ENCODE results near the gene FCGR2B.
"Not testable (repeated sequence)": the region's sequence is repeated elsewhere in the genome, so short reads cannot be mapped to it uniquely, and the experiment has no call there.

Gene FCGR2B

DNA sequence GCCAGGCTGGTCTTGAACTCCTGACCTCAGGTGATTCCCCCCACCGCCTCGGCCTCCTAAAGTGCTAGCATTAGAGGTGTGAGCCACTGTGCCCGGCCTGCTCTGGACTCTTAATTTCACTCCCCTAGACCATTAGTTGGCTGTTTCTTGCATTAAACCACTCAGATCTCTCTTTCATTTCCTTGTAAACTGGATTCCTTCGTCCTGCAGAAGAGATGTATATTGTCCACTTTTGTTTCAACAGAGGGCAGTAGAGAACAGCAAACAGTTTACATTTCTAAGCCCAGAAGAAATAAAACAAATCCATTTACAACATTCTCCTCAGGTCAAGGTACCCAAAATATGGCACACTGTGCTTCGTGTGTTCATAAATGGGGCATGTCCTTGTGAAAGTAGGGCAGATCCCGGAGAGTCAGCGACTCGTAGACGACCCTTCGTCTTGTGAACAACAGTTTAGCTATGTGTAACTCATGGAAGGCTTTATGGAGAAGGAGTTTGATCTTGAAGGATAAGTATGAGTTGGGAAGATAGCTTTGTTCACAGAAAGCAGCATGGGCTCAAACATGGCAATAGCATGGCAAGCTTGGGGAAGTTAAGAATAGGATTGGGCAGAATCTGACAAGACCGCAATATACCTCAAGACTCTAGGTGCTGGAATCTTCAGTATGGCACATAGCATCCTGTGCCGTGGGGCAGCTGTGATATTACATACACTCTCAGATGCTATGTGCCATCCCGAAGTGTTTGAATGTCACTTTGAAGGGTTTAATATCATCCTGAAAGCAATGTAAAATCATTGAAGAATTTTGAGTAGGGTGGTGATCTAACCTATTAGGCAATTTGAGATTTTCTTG is 15.2 kb upstream of the FCGR2B start:
- not testable (repeated sequence) for DNase-seq (ENCODE audit: low read depth)

DNA sequence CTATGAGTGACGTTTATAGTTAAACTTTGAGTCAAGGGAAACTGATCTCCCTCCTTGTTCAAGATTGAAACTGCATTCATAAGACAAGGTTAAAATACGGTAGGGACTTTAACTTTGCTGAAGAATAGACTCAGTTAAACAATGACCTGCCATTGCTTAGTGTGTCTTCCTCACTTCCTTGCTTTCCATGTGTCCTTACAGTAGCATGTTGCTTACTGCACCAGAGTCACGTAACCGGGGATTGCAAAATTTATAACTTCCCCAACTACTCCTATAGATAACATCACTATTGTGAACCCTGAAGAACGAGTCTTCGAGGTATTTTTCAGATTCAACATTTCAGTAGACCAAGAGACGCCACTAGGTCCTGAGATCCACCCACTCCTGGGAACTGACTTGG is 9.4 kb upstream of the FCGR2B start:
- not testable (repeated sequence) for DNase-seq (ENCODE audit: low read depth)

DNA sequence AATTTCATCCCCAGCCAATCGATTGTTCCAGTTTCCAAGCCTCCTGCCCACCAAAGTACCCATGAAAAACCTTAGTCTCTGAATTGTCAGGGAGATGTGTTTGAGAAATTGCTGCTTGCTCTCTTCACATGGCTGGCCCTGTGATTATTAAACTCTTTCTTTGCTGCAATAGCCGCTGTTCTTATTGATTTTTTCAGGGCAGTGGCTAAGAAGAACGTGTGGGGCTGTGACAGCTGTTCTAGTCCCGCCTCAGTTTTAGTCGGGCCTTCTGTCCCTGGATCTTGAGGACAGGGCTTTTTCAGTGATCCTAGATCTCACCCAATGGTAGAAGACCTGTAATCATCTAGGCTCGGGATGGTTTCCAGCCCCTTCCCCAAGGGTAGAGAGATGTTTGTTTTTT is 9.0 kb upstream of the FCGR2B start:
- DNase-seq (ENCODE audit: low read depth): not testable (repeated sequence)

DNA sequence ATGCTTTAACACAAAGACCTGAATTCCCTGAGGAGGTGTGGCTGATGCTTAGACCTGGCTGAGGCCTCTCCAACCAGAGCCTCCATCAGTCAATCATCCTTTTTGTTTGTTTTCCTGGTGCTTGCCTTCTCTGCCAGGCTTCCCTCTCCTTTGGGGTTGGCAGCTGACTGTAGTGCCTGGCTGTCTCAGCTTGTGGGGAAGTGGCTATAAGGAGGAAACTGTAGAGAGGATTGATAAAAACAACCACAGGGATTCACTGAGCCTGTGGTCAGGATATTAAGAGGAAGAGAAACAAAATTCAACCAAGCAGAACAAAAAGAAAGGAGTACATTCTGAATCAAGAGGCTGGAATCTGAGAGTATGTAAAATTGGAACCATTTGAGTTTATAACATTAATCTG is 4.4 kb upstream of the FCGR2B start:
- DNase-seq (ENCODE audit: low read depth): not testable (repeated sequence)

DNA sequence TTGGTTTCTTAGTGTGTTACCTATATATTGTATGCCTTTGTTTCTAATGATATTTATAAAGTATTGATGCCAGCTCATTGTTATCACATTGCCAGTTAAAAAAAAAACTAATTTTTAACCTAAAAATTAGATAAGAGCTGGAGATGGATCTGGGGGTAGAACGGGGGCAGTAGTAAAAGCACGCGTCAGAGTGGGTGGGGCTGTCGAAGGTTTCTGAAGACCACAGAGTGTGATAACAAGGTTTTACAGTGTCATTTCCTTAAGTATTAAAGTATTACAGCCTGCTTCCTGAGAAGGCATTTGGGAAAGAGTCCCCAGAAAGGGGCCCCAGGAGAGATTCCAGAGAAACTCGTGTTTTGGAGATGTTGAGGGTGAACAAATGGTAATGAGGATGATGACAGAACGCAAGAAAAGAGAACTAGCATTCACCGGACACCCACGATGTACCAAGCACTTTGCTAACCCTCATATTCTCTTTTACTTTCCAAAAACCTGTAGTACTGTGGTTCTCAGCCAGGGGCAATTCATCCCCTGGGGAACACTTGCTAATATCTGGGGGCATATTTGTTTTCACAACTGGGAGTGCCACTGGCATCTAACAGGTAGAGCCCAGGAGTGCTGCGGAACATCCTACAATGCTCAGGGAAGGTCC is 1.2 kb upstream of the FCGR2B start:
- DNase-seq (ENCODE audit: low read depth): not testable (repeated sequence)

DNA sequence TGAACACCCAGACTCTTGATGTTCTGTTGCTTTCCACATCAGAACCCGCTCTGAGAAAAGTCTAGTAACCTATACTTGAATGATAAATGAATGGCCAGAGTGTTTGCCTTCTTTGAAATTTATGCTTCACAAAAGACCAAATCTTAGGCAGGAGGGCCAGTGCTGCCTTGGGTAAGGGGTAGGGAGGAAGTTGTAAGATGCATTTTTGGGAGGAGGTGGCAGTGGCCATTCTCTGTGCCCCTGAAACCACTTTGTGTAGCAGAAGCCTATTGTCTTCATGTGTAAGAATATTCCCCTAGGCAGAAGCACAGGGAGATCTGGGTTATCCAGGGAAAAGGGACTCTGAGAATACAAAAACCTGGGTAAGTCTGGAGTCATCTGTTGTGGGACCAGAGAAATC is 626 bp downstream of the FCGR2B start:
- DNase-seq (ENCODE audit: low read depth): not testable (repeated sequence)

DNA sequence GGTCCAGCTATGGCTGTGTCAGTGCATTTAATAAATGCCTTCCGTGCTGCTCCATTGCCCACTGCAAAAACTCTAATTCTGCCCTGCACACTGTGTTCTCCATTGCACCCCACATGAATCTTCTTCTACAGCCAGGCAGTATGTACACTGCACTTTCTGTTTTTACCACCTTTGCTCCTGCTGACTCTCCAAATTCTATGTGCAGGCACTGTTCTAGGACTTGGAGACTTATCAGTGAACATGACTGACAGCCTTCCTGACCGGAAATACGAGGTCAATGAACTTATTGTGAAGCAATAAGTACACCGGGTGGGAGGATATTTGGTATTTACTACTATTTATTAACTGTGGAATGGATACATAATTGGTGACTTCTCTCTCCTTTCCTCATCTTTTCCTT is 1.7 kb downstream of the FCGR2B start:
- DNase-seq (ENCODE audit: low read depth): not testable (repeated sequence)

DNA sequence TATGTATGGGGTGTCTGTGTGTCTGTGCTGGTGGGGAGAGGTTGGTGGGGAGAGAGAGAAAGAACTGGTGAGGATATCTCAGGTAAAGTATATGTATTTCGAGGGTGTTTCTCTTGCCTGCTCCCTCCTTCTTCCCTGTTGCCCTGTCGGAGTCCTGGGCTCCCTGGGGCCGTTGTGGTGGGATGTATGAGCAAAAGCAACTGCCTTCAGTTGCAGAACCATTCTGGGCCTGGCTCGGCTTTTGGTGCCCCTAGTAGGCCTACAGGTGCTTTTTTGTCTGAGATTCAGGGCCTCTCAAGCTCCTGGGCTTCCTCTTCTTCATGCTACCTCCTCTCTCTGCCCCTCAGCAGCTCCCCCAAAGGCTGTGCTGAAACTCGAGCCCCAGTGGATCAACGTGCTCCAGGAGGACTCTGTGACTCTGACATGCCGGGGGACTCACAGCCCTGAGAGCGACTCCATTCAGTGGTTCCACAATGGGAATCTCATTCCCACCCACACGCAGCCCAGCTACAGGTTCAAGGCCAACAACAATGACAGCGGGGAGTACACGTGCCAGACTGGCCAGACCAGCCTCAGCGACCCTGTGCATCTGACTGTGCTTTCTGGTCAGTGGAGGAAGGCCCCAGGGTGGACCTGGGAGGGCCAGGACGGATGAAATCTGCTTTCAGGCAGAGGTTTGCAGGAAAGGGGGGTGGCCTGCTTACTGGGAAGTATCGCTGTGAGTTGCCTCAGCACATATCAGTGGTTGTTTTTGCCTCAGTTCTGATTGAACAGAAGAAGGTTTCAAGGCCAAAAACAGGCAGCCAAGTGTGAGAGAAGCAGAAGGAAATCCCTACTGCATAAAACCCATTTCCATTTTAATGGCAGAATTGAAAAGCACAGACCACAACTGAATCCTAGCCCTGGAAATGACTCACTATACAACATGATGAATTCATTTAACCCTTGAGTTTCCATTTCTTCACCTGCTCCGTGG is 8.4 kb downstream of the FCGR2B start:
- not testable (repeated sequence) for DNase-seq (ENCODE audit: low read depth)

DNA sequence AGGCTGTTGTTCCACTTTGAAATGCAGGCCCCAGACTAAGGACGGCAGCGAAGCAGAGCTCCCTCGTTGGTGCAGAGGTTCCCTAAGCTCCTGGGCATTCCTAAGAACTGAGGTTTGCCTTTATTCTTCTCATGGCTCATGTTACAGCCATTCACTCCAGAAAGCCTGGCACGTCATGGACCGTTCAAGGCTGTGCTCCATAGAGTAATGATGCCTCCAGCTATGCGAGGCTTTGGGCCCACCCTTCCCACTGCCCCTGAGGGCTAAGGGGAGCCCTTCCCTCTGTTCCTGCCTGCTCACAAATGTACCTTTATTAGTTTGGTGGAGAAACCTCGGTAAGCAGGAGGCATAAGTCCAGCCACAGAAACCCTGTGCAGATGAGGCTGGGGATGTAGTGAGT is 10.5 kb downstream of the FCGR2B start:
- DNase-seq (ENCODE audit: low read depth): not testable (repeated sequence)

DNA sequence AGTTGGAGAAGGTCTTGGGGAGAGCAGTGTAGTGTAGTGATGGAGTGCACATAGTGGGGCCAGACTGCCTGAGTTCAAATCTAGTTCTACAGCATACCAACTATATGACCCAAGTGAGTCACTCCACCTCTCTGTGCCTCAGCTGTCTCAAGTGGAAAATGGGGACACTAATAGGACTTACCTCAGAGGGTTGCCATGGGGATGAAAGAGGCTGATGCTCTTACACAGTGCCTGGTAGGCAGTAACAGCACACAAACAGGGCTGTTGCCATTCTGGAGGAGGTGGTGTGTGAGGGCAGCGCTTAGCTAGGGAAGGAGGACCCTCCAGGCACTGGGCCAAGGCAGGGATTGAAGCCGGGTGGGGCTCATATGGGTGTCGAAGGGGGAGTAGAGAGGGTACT is 11.5 kb downstream of the FCGR2B start:
- DNase-seq (ENCODE audit: low read depth): not testable (repeated sequence)

DNA sequence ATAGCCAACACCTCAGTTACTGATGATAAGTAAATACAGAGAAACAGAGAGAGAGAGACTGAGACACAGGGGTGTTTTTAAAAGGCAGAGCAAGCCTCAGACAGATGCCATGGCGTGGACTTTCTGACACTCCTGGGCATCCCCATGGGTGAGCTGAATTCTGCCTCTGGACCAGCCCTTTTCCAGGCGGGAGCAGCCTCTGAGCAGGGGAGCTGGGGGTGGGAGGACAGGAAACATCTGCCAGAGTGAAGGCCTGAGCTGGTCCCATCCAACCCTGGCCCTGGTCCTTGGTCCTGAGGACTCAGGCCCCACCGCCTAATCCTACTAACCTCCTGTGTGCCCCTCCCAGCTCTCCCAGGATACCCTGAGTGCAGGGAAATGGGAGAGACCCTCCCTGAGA is 12.0 kb downstream of the FCGR2B start:
- DNase-seq (ENCODE audit: low read depth): not testable (repeated sequence)

DNA sequence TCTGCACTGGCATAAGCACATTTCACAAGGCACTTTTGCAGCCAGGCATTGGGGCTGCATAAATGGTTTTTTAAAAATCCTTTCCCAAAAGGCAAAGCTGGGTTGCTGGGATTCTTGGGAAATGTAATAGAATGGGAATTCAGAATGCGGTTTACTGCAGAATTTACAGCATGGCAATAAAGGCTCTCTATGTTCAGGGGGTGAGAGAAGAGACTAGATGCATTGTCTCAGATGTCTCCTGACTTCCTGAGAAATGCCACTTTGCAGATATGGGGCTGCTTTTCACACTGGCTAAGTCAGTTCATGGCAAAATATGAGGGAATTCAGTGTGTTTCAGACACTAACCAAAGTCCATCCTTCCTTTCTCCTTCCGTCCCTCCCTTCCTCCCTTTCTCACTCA is 13.5 kb downstream of the FCGR2B start:
- no peak for DNase-seq (ENCODE audit: low read depth)

DNA sequence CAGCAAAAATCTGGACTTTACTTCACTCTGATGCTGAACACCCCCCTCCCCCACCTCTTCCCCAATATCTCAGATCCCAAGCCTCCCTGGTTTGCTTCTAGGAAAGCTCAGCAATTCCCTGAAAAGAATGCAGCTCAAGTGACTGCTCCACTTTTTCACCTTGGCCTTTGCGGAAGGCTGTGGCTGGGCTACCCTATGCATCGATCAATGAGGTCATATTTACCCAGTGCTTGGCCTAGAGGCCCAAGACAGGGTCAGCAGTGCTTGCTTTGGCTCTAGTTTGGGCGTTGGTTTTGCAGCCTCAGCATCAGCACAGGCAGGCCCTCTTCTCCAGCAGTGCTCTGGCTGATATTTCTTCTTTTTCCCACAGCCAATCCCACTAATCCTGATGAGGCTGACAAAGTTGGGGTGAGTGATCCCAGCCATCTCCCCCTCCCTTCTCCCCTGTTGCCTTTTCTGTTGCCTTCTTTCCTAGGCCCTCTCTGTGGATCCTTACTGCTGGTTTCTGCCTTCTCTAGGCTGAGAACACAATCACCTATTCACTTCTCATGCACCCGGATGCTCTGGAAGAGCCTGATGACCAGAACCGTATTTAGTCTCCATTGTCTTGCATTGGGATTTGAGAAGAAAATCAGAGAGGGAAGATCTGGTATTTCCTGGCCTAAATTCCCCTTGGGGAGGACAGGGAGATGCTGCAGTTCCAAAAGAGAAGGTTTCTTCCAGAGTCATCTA is 14.2 kb downstream of the FCGR2B start:
- no peak for DNase-seq (ENCODE audit: low read depth)

DNA sequence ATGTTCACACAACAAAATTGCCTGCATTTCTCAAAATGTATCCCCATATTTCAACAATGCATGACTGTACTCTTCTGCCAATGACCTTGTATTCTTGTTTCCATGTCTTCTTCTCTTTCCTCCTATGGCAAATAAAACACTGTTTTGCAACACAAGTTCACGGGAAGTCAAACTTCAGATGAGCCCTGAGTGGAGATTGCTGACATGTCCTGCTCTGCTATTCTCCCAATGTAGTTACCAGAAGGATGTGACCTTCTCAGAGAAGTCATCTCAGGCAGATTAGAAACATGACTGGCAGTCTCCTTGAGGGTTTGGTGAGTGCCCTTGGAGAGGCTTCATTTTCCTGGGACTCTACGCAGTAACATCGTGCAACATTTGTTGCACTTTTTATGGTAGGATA is 15.6 kb downstream of the FCGR2B start:
- DNase-seq (ENCODE audit: low read depth): no peak

DNA sequence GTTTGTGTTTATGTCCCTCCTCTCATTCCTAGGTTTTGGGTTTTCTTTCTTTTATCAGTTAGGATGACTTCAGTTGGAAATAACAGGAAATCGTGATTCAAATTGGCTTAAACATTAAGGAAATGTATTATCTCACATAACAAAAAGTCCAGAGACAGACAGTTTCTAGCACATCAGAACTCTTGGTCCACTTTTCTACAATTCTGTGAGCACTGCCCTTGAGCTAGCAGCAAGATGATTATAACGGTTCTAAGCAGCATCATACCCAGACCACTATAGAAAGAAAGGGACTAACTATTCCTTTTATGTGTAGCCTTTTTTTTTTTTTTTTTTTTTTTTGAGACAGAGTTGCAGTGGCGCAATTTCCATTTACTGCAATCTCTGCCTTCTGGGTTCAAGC is 18.9 kb downstream of the FCGR2B start:
- no peak for DNase-seq (ENCODE audit: low read depth)

DNA sequence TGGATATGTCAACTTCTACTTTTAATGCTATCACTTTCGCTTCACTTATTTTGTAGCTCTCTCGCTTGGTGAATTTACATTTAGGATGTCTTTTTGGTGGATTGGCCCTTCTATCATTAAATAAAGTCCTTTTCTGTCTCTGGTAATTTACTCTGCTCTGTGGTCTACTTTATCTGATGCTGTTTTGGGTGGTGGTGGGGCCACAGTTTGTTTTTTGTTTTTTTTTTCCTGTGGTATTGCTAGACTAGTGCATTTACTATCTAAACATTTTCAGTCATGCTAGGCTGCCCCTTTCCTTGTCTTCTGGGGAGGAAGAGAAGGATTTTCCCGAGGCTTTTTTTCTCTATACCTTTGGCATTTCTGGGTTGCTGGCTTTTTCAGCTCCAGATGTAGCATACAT is 26.0 kb downstream of the FCGR2B start:
- DNase-seq (ENCODE audit: low read depth): no peak

DNA sequence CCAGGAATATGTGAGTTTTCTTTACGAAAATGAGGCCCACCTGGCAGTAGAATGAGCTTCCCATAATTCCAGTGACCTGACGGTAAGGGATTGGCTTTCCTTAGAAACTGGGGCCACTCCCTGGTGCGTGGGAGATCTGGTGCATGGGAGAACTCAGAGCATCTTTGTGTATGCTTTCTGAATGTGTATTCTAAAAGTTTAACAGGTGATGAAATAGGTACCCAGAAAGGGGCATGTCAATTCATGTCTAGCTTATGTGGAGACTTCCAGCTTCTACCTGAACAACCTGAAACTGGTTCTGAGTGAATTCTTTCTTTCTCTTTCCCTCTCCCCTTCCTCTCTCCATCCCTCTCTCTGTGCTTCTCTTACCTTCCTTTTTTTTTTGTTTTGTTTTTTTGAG is 28.9 kb downstream of the FCGR2B start:
- no peak for DNase-seq (ENCODE audit: low read depth)

DNA sequence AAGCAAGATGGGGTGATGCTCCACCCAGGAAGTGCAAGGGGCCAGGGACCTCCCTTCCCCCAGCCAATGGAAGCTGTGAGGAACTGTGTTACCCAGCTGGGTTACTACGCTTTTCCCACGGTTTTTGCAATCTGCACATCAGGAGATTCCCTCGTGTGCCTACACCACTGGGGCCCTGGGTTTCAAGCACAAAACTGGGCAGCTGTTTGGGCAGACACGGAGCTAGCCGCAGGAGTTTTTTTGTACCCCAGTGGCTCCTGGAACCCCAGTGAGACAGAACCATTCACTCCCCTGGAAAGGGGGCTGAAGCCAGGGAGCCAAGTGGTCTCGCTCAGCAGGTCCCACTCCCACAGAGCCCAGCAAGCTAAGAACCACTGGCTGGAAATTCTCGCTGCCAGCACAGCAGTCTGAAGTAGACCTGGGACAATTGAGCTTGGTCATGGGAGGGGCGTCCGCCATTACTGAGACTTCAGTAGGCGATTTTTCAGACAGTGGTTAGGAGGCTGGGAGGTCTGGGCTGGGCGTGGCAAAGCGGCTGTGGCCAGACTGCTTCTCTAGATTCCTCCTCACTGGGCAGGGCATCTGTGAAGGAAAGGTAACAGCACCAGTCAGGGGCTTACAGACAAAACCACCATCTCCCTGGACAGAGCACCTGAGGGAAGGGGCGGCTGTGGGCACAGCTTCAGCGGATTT is 30.2 kb downstream of the FCGR2B start:
- DNase-seq (ENCODE audit: low read depth): not testable (repeated sequence)

DNA sequence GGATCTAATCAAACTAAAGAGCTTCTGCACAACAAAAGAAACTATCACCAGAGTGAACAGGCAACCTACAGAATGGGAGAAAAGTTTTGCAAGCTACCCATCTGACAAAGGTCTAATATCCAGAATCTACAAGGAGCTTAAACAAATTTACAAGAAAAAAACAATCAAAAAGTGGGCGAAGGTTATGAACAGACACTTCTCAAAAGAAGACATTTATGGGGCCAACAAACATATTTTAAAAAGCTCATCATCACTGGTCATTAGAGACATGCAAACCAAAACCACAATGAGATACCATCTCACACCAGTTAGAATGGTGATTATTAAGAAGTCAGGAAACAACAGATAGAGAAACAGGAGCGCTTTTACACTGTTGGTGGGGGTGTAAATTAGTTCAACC is 35.4 kb downstream of the FCGR2B start:
- DNase-seq (ENCODE audit: low read depth): not testable (repeated sequence)

DNA sequence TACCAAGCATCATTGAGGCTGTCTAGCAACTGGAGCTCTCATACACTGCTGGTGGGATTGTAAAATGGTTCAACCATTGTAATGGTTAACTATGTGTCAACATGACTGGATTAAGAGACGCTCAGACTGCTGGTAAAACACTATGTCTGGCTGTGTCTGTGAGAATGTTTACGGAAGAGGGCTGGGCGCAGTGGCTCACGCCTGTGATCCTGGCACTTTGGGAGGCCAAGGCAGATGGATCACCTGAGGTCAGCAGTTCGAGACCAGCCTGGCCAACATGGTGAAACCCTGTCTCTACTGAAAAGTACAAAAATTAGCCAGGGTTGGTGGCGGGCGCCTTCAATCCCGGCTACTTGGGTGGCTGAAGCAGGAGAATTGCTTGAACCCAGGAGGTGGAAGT is 39.3 kb downstream of the FCGR2B start:
- DNase-seq (ENCODE audit: low read depth): no peak

DNA sequence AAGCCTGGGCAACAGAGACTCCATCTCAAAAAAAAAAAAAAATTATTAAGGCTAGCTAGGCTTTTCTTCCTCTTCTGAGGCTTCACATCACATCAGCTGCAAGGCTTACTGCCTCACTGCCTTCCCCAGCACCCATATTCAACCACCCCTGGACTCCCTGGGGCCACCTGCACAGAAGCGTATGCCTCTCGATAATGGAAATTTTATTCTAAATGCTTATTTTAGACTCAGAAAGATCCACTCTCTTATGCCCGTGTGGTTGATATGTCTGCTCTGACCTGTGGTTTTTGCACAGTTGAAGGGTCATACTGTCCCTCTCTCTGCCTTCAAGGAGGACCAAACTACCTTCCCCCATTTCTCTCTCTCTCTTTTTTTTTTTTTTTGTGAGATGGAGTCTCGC is 42.6 kb downstream of the FCGR2B start:
- DNase-seq (ENCODE audit: low read depth): no peak
